Stimulated activated CD4-positive, alpha-beta T cell treated with anti-CD3 and anti-CD28 coated beads, Interleukin-4, amount 100 ng/mL, for 24 hours (primary cell): ENCODE data around the gene PHKB.
"Not testable (repeated sequence)": the region's sequence is repeated elsewhere in the genome, so short reads cannot be mapped to it uniquely, and the experiment has no call there.

ENCODE experiments used
- DNase-seq: peaks from one replicate; pipeline ENCODE4 v3.0.0-alpha.2; 2020

The PHKB gene

GRCh38 chr16:47460711-47461597 lies at the start of gene PHKB, which contains the start of gene ITFG1:
Gene PHKB (plus strand): TSS chr16:47461331. CDS start chr16:47461351, 20 bp downstream.
Gene ITFG1 (minus strand): TSS chr16:47461063. CDS start chr16:47461045, 18 bp downstream.
- peak; percentile 95 for DNase-seq

DNA sequence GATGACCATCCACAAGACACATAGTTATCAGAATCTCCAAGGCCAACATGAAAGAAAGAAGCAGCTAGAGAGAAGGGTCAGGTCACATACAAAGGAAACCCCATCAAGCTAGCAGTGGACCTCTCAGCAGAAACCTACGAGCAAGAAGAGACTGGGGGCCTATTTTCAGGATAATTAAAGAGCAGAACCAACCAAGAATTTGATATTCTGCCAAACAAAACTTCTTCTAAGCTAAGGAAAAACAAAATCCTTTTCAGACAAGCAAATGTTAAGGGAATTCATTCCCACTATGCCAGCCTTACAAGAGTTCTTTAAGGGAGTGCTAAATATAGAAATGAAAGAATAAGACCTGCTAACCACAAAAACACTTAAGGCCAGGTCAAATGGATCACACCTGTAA lies 48.1 kb upstream of the PHKB start:
- DNase-seq: no peak

DNA sequence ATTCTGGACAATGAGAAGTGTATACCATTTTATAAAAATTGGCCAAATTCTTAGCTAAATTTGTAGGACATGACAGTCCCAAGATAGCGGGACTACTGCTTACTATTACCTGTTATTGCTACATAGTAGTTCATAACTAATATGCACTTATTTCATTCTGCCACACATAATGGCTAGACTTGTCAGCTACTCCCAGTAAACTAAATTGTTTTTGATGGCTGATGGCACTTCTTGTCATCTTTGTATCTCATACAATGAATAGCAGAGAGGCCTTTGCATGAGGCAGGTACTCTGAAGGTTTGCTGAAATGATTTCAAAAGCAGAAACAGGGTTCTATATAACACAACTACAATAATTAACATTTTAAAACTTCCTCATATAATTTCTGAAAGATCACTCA lies 44.3 kb upstream of the PHKB start:
- DNase-seq: no peak

- DNase-seq: no peak
Measured at GRCh38 chr16:47424846-47425245, 36.3 kb upstream of the PHKB start.

- no peak for DNase-seq
Measured at GRCh38 chr16:47426806-47427205, 34.3 kb upstream of the PHKB start.

DNA sequence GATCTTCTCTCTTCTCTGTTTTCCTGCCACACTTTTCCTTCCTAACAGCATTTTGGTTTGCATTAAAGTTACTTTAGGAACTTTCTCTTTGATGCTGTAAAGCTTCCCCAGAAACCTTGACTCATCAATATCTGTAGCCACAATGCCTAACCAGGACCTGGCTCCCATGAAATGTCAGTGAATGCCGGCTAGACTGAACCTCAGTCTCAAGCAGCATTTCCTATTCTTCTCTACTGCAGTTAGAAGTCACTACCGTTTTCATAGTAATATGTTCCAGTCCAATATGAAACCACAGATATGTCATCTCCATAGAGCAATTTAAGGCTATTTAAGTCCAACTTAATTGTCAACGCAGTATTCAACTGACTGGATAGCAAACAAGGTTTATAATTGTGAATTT lies 29.2 kb upstream of the PHKB start:
- no peak for DNase-seq

- DNase-seq: not testable (repeated sequence)
Measured at GRCh38 chr16:47434274-47434673, 26.9 kb upstream of the PHKB start.

- DNase-seq: not testable (repeated sequence)
Measured at GRCh38 chr16:47440066-47440465, 21.1 kb upstream of the PHKB start.

DNA sequence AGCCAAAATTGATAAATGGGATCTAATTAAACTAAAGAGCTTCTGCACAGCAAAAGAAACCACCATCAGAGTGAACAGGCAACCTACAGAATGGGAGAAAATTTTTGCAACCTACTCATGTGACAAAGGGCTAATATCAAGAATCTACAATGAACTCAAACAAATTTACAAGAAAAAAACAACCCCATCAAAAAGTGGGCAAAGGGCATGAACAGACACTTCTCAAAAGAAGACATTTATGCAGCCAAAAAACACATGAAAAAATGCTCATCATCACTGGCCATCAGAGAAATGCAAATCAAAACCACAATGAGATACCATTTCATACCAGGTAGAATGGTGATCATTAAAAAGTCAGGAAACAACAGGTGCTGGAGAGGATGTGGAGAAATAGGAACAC lies 18.2 kb upstream of the PHKB start:
- DNase-seq: not testable (repeated sequence)

- no peak for DNase-seq
Measured at GRCh38 chr16:47446431-47446830, 14.7 kb upstream of the PHKB start.

GRCh38 chr16:47448830-47449575 lies 12.1 kb upstream of the PHKB start:
- DNase-seq: no peak

GRCh38 chr16:47449788-47450187 lies 11.3 kb upstream of the PHKB start:
- DNase-seq: no peak

- no peak for DNase-seq
Measured at GRCh38 chr16:47458331-47458730, 2.8 kb upstream of the PHKB start.

- DNase-seq: no peak
Measured at GRCh38 chr16:47459603-47460002, 1.5 kb upstream of the PHKB start.

DNA sequence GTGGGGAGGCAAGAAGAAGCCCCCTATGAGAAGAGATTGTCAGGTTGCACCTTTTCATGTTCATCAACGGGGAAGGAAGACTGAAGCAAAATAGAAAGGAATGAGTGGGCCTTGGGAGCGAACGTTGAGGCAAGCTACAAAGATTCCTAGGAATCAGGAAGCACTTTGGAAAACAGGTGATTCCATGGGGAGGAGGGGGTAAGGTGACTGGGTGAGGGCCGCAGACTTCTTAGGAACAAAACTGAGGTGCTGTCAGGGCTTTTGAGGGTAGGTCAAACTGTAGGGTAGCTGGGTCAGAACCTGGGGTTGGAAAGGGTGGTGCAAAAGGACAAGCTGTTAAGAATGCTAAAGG lies 796 bp upstream of the PHKB start:
- DNase-seq: no peak

GRCh38 chr16:47461598-47462266 lies 601 bp downstream of the PHKB start:
- DNase-seq: peak; percentile 11

GRCh38 chr16:47463771-47464624 lies 2.9 kb downstream of the PHKB start:
- DNase-seq: no peak

DNA sequence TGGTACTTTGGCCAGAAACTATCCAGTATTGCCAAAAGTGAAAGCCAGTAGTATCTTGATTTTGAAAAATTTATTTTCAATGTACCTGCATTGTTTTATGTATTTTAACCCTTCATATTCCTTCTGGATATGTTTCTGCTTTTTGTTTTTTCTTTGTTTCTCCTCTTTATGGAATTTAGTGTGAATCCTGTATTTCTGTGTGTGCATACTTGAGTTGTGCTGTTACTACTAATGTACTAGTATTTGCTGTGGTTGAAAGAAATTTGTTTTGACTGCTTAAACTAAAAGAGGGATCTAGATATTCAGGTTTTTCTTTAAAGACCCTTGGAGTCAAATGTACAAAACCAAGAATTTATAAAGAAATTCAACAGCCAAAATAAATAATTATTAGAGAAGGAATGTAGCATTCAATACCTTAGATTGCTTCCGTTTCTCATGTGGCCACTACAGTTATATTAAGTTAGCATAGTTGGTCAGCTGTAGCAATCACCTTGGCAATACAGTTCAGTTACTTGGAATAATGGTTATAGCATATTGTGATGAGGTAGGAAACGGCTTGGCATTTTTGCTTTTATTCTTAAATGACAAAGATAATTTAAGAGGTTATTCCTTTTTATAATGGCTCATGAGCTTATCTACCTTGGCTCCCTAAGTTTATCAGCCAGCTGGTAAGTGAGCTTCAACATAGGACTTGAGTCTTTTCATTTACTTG lies 4.9 kb downstream of the PHKB start:
- DNase-seq: no peak

GRCh38 chr16:47467501-47467900 lies 6.4 kb downstream of the PHKB start:
- DNase-seq: no peak

DNA sequence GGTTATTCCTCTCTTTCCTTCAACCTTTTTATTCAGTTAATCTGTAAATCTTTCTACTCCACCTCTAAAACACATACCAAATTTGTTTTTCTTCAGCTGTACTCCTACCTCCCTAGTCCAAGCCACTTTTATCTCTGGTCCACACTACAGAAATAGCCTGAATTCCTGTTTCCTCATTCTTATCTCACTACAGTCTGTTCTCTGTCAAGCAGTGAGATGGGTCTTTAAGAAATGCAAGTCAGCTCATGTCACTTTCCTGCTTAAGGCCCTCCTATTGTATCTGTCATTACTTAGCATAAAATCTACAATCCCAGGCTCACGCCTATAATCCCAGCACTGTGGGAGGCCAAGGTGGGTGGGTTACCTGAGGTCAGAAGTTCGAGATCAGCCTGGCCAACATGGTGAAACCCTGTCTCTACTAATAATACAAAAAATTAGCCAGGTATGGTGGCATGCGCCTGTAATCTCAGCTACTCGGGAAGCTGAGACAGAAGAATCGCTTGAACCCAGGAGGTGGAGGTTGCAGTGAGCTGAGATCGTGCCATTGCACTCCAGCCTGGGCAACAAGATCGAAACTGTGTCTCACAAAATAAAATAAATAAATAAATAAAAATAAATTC lies 7.0 kb downstream of the PHKB start:
- DNase-seq: not testable (repeated sequence)

DNA sequence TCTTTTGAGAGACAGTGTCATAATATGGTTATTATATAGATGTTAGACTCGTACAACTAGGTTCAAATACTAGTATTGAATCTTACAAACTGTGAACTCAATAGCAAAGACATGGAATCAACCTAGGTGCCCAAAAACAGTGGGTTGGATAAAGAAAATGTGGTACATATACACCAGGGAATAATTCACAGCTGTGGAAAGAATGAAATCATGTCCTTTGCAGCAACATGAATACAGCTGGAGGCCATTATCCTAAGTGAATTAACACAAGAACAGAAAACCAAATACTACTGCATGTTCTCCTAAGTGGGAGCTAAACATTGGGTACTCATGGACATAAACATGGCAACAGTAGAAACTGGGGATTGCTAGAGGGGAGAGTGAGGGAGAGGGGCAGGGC lies 8.1 kb downstream of the PHKB start:
- no peak for DNase-seq
